ENCODE measurements around the gene NUP205. TPM values are rescaled to one million over a fixed set of nuclear protein-coding genes. Genes with fewer than 3 reads are reported as not detected.
A peak's percentile ranks its signal among the peaks of the same experiment; 100 is the strongest.

Gene NUP205
- total RNA-seq, 1 experiment from 2014 or later: 51.0 TPM

- peak; percentile 77 for DNase-seq (ENCODE audit: unreplicated experiment)
- Mint-ChIP-seq H3K36me3 (ENCODE audit: insufficient read depth, unreplicated experiment) (peaks cover 35% of the 10 kb centered on the region), H3K9me3 (ENCODE audit: unreplicated experiment) (no peaks in the 10 kb centered on the region), H3K27ac (ENCODE audit: low read depth, unreplicated experiment) (peak overlapping the region; percentile 46), H3K4me1 (ENCODE audit: insufficient read depth, unreplicated experiment) (peaks cover 37% of the 10 kb centered on the region), H3K27me3 (ENCODE audit: insufficient read depth, unreplicated experiment) (no peaks in the 10 kb centered on the region), H3K4me3 (ENCODE audit: unreplicated experiment) (no peak overlapping the region)
- intact Hi-C loops (cut with micrococcal nuclease): loop anchor here (1.0 to 10.0 kb wide), 3 partner anchors 125 to 1922 kb away; no protein-coding TSS in a partner anchor
- ChIA-PET CTCF (interaction anchor here (0.6 to 8.4 kb wide), 50 partner anchors 9 to 1918 kb away, joined by 3 to 171 read pairs (median 4); partner anchors contain the start of gene STMP1), POLR2A (interaction anchor here (0.6 to 3.3 kb wide), 12 partner anchors 10 to 1014 kb away, joined by 3 to 42 read pairs (median 3); partner anchors contain the start of gene STMP1)
- TF ChIP-seq, protein P1, sequence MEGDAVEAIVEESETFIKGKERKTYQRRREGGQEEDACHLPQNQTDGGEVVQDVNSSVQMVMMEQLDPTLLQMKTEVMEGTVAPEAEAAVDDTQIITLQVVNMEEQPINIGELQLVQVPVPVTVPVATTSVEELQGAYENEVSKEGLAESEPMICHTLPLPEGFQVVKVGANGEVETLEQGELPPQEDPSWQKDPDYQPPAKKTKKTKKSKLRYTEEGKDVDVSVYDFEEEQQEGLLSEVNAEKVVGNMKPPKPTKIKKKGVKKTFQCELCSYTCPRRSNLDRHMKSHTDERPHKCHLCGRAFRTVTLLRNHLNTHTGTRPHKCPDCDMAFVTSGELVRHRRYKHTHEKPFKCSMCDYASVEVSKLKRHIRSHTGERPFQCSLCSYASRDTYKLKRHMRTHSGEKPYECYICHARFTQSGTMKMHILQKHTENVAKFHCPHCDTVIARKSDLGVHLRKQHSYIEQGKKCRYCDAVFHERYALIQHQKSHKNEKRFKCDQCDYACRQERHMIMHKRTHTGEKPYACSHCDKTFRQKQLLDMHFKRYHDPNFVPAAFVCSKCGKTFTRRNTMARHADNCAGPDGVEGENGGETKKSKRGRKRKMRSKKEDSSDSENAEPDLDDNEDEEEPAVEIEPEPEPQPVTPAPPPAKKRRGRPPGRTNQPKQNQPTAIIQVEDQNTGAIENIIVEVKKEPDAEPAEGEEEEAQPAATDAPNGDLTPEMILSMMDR (IDR thresholded peaks at IDR 0.05; ENCODE audit: unreplicated experiment): peak; percentile 67
- no TSS peak for BruUV-seq (replicated peaks)
Observed at GRCh38 chr7:135672560-135673359, 115.0 kb downstream of the NUP205 start.

GRCh38 chr7:135673360-135673706, 115.6 kb downstream of the NUP205 start:
- TF ChIP-seq, protein P1 (IDR thresholded peaks at IDR 0.05; ENCODE audit: unreplicated experiment): no peak
- peak overlapping the region; percentile 46 for H3K27ac Mint-ChIP-seq (ENCODE audit: low read depth, unreplicated experiment)
- no peaks in the 10 kb centered on the region for H3K9me3 Mint-ChIP-seq (ENCODE audit: unreplicated experiment)
- no peak for DNase-seq (ENCODE audit: unreplicated experiment)
- no peak overlapping the region for H3K4me3 Mint-ChIP-seq (ENCODE audit: unreplicated experiment)
- peaks cover 43% of the 10 kb centered on the region for H3K4me1 Mint-ChIP-seq (ENCODE audit: insufficient read depth, unreplicated experiment)
- ChIA-PET CTCF (interaction anchor here (0.6 to 8.4 kb wide), 26 partner anchors 10 to 1288 kb away, joined by 3 to 171 read pairs (median 3); partner anchors contain the start of gene STMP1), POLR2A (interaction anchor here (0.6 to 3.3 kb wide), 9 partner anchors 11 to 1013 kb away, joined by 3 to 42 read pairs (median 3); partner anchors contain the start of gene STMP1)
- BruUV-seq (replicated peaks): no TSS peak
- intact Hi-C loops (cut with micrococcal nuclease): loop anchor here (2.0 to 10.0 kb wide), 2 partner anchors 335 to 1921 kb away; no protein-coding TSS in a partner anchor
- peaks cover 34% of the 10 kb centered on the region for H3K36me3 Mint-ChIP-seq (ENCODE audit: insufficient read depth, unreplicated experiment)
- H3K27me3 Mint-ChIP-seq (ENCODE audit: insufficient read depth, unreplicated experiment): no peaks in the 10 kb centered on the region

- DNase-seq (ENCODE audit: unreplicated experiment): peak; percentile 85
- ChIA-PET CTCF (interaction anchor here (0.6 to 1.0 kb wide), 2 partner anchors 29 to 119 kb away, joined by 3 to 4 read pairs; no protein-coding TSS in a partner anchor), POLR2A (interaction anchor here (1.6 to 2.3 kb wide), 3 partner anchors 9 to 28 kb away, joined by 9 to 14 read pairs (median 12); partner anchors contain the start of gene STMP1)
- BruUV-seq (replicated peaks): no TSS peak
- Mint-ChIP-seq H3K4me3 (ENCODE audit: unreplicated experiment) (peak overlapping the region; percentile 44), H3K4me1 (ENCODE audit: insufficient read depth, unreplicated experiment) (peaks cover 35% of the 10 kb centered on the region), H3K27ac (ENCODE audit: low read depth, unreplicated experiment) (peak overlapping the region; percentile 73), H3K9me3 (ENCODE audit: unreplicated experiment) (no peaks in the 10 kb centered on the region), H3K36me3 (ENCODE audit: insufficient read depth, unreplicated experiment) (peaks cover 38% of the 10 kb centered on the region), H3K27me3 (ENCODE audit: insufficient read depth, unreplicated experiment) (no peaks in the 10 kb centered on the region)
- intact Hi-C loops (cut with micrococcal nuclease): loop anchor here (5.0 to 10.0 kb wide), 2 partner anchors 33 to 1916 kb away; no protein-coding TSS in a partner anchor
- TF ChIP-seq, protein P1 (IDR thresholded peaks at IDR 0.05; ENCODE audit: unreplicated experiment): no peak
Observed at GRCh38 chr7:135678612-135679575, 121.2 kb downstream of the NUP205 start.
